Measurements from ENCODE around the gene FBH1.

Gene FBH1

GRCh38 chr10:5983774-5984173 lies 93.7 kb downstream of the FBH1 start:
- DNase-seq (ENCODE audit: low read depth): no peak
- TF ChIP-seq, protein P1, sequence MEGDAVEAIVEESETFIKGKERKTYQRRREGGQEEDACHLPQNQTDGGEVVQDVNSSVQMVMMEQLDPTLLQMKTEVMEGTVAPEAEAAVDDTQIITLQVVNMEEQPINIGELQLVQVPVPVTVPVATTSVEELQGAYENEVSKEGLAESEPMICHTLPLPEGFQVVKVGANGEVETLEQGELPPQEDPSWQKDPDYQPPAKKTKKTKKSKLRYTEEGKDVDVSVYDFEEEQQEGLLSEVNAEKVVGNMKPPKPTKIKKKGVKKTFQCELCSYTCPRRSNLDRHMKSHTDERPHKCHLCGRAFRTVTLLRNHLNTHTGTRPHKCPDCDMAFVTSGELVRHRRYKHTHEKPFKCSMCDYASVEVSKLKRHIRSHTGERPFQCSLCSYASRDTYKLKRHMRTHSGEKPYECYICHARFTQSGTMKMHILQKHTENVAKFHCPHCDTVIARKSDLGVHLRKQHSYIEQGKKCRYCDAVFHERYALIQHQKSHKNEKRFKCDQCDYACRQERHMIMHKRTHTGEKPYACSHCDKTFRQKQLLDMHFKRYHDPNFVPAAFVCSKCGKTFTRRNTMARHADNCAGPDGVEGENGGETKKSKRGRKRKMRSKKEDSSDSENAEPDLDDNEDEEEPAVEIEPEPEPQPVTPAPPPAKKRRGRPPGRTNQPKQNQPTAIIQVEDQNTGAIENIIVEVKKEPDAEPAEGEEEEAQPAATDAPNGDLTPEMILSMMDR (conservative IDR thresholded peaks at IDR 0.05; ENCODE audit: low read depth, low read length): no peak

DNA sequence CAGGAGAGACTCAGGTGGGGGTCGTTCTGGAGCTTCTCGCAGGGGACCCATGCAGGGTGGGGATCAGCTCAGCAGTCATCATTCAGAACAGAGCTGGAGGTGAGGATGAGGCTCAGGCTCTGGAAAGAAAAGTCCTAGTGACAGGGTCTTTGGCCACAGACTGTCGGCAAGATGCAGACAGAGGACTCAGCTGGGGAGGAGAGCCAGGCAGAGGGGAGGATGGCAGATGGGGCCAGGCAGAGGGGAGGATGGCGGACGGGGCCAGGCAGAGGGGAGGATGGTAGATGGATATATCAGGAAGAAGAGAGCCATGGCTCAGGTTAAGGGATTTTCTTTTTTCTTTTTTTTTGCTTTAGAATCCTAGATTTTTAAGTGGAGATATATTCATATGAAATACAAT lies 95.0 kb downstream of the FBH1 start:
- no peak for DNase-seq (ENCODE audit: low read depth)
- H3K4me3 ChIP-seq (ENCODE audit: low read length): no peak overlapping the region
- TF ChIP-seq, protein P1 (conservative IDR thresholded peaks at IDR 0.05; ENCODE audit: low read depth, low read length): no peak

More at GRCh38 chr10:5983774-5984173, 93.7 kb downstream of the FBH1 start:
- H3K4me3 ChIP-seq (ENCODE audit: low read length): no peak overlapping the region
